ENCODE measurements around the gene TOR1A. TPM values are rescaled to one million over a fixed set of nuclear protein-coding genes. Genes with fewer than 3 reads are reported as not detected.
A peak's percentile ranks its signal among the peaks of the same experiment; 100 is the strongest.

TOR1A gene
- total RNA-seq, 1 donor from 2014 or later = 35.5 TPM

DNA sequence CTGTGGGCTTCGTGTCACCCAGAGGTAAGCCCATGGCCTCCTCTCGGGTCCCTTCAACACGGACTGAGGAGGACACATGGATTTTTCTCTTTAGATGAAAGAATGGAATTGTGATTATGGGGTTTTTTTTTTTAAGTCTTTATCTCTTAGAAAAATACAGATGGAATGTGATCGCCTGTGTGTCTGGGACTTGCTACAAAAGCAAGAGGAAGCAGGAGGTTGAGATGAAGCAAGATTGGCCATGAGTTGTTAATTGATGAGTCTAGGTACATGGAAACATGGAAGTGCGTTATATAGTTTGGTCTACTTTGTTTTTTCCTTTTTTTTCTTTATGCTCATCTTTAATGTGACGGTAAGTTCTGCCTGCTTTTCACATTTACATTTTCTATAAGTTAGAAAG is 26.0 kb upstream of the TOR1A start:
- no peak for ATAC-seq
- no peaks in the 10 kb centered on the region for H3K9me3 ChIP-seq

DNA sequence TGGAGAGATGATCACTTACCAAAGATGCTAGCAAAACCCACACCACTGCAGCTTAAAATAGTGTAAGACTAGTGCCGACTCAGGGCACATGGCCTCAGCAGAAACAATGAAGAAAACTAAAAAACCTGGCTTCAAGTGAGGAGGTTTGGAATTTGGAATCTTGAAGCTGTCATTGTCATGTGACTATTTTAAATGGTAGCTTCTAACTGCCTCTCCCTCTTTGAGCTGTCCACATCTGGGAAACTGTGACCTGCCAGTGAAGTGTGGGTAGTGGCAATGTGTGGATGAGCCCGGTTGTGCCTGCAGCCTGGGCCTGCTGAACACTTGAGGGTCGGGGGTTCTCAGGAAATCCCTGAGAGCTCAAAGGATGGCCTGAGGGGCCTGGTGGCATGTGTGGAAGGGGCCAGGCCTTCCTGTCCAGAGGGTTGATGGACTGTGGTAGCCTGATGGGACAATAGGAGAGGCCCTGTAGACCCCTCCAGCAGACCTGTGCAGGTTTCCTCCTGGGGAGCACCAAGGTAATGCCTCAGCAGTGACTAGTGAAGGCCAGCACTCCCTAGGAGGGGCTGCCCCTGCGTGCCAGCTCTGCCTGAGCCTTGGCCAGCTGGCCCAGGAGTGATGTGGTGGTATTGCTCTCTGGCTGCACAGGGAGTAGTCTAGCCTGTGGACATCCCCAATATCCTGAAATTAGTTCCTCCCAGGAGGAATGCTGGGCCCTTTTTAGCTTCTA is 24.9 kb upstream of the TOR1A start:
- TF ChIP-seq, protein P1, sequence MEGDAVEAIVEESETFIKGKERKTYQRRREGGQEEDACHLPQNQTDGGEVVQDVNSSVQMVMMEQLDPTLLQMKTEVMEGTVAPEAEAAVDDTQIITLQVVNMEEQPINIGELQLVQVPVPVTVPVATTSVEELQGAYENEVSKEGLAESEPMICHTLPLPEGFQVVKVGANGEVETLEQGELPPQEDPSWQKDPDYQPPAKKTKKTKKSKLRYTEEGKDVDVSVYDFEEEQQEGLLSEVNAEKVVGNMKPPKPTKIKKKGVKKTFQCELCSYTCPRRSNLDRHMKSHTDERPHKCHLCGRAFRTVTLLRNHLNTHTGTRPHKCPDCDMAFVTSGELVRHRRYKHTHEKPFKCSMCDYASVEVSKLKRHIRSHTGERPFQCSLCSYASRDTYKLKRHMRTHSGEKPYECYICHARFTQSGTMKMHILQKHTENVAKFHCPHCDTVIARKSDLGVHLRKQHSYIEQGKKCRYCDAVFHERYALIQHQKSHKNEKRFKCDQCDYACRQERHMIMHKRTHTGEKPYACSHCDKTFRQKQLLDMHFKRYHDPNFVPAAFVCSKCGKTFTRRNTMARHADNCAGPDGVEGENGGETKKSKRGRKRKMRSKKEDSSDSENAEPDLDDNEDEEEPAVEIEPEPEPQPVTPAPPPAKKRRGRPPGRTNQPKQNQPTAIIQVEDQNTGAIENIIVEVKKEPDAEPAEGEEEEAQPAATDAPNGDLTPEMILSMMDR (IDR thresholded peaks at IDR 0.05) = no peak
- Histone ChIP-seq H3K4me1 (no peaks in the 10 kb centered on the region), H3K4me3 (no peak overlapping the region), H3K9me3 (no peaks in the 10 kb centered on the region), H3K27ac (no peak overlapping the region), H3K27me3 (no peaks in the 10 kb centered on the region), H3K36me3 (peaks cover 41% of the 10 kb centered on the region)
- DNase-seq (no peak), ATAC-seq (peak; percentile 15)
- intact Hi-C loops (cut with DNase I) = loop anchor here (5.0 kb wide), 1 partner anchor 447 kb away; no protein-coding TSS in a partner anchor

More for the DNA sequence above, 26.0 kb upstream of the TOR1A start:
- H3K4me3 ChIP-seq = no peak overlapping the region
- H3K4me1 ChIP-seq = no peaks in the 10 kb centered on the region
- H3K27ac ChIP-seq = no peak overlapping the region
- no peaks in the 10 kb centered on the region for H3K27me3 ChIP-seq
- no peak for DNase-seq
- TF ChIP-seq, protein P1 (IDR thresholded peaks at IDR 0.05) = no peak
- intact Hi-C loops (cut with DNase I) = loop anchor here (5.0 kb wide), 1 partner anchor 448 kb away; no protein-coding TSS in a partner anchor
- H3K36me3 ChIP-seq = peaks cover 50% of the 10 kb centered on the region

DNA sequence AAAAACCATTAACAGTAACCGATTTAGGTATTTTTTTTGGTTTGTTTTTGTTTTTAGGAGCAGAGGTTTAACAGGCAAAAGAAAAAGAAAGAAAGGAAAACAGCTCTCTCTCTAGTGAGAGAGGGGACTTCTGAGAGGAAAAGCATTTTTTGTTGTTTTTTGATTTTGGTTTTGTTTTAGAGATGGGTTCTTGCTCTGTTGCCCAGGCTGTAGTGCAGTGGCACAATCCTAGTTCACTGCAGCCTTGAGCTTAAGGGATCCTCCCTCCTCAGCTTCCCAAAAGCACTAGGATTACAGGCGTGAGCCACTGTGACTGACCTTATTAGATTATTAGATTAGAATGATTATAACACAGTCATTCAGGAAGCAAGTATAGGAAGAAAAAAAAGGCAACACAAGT is 21.4 kb upstream of the TOR1A start:
- Histone ChIP-seq H3K36me3 (peaks cover 6% of the 10 kb centered on the region), H3K9me3 (no peaks in the 10 kb centered on the region), H3K4me1 (no peaks in the 10 kb centered on the region), H3K27me3 (no peaks in the 10 kb centered on the region), H3K4me3 (no peak overlapping the region), H3K27ac (no peak overlapping the region)
- ATAC-seq (no peak), DNase-seq (no peak)
- TF ChIP-seq, protein P1 (IDR thresholded peaks at IDR 0.05) = no peak
- intact Hi-C loops (cut with DNase I) = loop anchor here (5.0 kb wide), 1 partner anchor 443 kb away; no protein-coding TSS in a partner anchor

DNA sequence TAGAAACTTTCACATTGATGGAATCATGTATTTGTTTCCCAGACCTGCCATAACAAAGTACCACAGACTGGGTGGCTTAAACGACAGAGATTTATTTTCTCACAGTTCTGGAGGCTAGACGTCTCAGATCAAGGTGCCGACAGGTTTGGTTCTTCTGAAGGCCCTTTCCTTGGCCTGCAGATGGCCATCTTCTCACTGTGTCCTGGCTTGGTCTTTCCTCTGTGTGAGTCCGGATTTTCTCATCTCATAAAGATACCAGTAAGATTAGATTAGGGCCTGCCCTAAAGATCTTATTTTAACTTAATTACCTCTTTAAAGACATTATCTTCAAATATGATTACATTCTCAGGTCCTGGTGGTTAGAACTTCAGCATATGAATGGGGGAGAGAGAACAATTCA is 17.1 kb upstream of the TOR1A start:
- intact Hi-C loops (cut with DNase I) = no loop called here
- Histone ChIP-seq H3K27ac (no peak overlapping the region), H3K4me3 (no peak overlapping the region), H3K4me1 (peaks cover 9% of the 10 kb centered on the region), H3K9me3 (no peaks in the 10 kb centered on the region), H3K27me3 (no peaks in the 10 kb centered on the region), H3K36me3 (no peaks in the 10 kb centered on the region)
- DNase-seq = no peak
- ATAC-seq = no peak
- TF ChIP-seq, protein P1 (IDR thresholded peaks at IDR 0.05) = no peak

DNA sequence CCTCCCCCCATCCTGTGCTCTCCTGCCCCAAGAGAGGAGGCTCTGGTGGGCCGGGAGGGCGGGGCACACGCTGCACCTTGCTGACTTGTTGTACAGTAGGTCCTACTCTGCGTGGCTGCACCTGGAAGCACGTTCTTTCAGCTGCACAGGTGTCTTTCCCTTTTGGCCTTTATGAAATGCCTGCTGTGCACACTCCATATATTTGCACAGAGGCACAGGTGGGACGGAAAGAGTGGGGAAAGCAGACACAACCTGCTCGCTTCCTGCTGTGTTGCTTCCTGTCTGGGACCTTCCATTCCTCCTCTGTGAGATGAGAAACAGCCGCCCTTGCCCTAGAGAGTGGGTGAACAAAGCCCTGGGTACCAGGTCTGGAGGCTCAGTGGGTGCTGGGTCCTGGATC is 16.1 kb upstream of the TOR1A start:
- Histone ChIP-seq H3K9me3 (no peaks in the 10 kb centered on the region), H3K4me1 (peaks cover 12% of the 10 kb centered on the region), H3K36me3 (no peaks in the 10 kb centered on the region), H3K4me3 (no peak overlapping the region), H3K27me3 (no peaks in the 10 kb centered on the region), H3K27ac (no peak overlapping the region)
- intact Hi-C loops (cut with DNase I) = no loop called here
- ATAC-seq (no peak), DNase-seq (no peak)
- TF ChIP-seq, protein P1 (IDR thresholded peaks at IDR 0.05) = no peak

All from upper lobe of right lung (tissue), 1 donor.